SK-N-SH (cell line): Measurements from ENCODE around the gene FSHR. TPM values are rescaled to one million over a fixed set of nuclear protein-coding genes. Genes with fewer than 3 reads are reported as not detected.

Experiments
- CTCF ChIA-PET: fragments of 300-600, 350-600 bp; formaldehyde crosslinking; extraction: SDS; loops from one replicate; lab custom pipeline; 2021; lab: Yijun Ruan, JAX
- POLR2A ChIA-PET: fragments of 350-600 bp; sonication (Branson Sonifier 250); formaldehyde crosslinking; extraction: SDS; loops from one replicate; lab custom pipeline; 2020; ENCODE audit warnings: antibody characterized with exemption, inconsistent platforms; lab: Yijun Ruan, JAX
- DNase-seq: peaks from one replicate; pipeline ENCODE4 v3.0.0; 2012
- H2AFZ ChIP-seq: fragments of 200-600 bp; sonication (generic); 2 replicates; pipeline ENCODE4 v1.8.1; 2016; ENCODE audit warnings: antibody characterized with exemption, mild to moderate bottlenecking, low read depth
- H3F3A ChIP-seq: fragments of 200-600 bp; sonication (generic); replicated peaks from 2 replicates; pipeline ENCODE3; 2016; ENCODE audit warnings: antibody characterized with exemption, mild to moderate bottlenecking; ENCODE audit not compliant: insufficient read depth
- H3K27ac ChIP-seq, 2 experiments: fragments of 200-500 bp in 1 of 2; fragments of 200-600 bp in 1 of 2; sonication (Bioruptor generic) in 1 of 2; sonication (generic), shearing (Covaris generic) in 1 of 2; 2 replicates each; pipeline versions ENCODE4 v1.5.1 to v1.6.1; 2014 to 2016; ENCODE audit warnings: low read depth in 2 of 2, inconsistent platforms in 1 of 2, low read length in 1 of 2, mild to moderate bottlenecking in 1 of 2, mixed read lengths in 1 of 2
- H3K27me3 ChIP-seq: fragments of 200-600 bp; sonication (generic), shearing (Covaris generic); 2 replicates; pipeline ENCODE4 v1.6.1; 2016; ENCODE audit warnings: mixed run types; ENCODE audit not compliant: insufficient read depth
- H3K36me3 ChIP-seq, 2 experiments: fragments of 200-500 bp in 1 of 2; fragments of 200-600 bp in 1 of 2; sonication (Bioruptor generic) in 1 of 2; sonication (generic) in 1 of 2; replicated peaks in 1 of 2; 2 replicates each; pipeline versions ENCODE3 to v1.5.1; 2014 to 2016; ENCODE audit warnings: low read length in 1 of 2, mild to moderate bottlenecking in 1 of 2; ENCODE audit not compliant: insufficient read depth in 2 of 2, control insufficient read depth in 1 of 2
- H3K4me1 ChIP-seq, 2 experiments: fragments of 200-500 bp in 1 of 2; fragments of 200-600 bp in 1 of 2; sonication (Bioruptor generic) in 1 of 2; sonication (generic), shearing (Covaris generic) in 1 of 2; 2 replicates each; pipeline versions ENCODE4 v1.5.1 to v1.6.1; 2014 to 2016; ENCODE audit warnings: low read depth in 1 of 2, low read length in 1 of 2, mixed run types in 1 of 2; ENCODE audit not compliant: insufficient read depth in 2 of 2, control insufficient read depth in 1 of 2
- H3K4me2 ChIP-seq: fragments of 200-600 bp; sonication (generic), shearing (Covaris generic); 2 replicates; pipeline ENCODE4 v1.6.1; 2017; ENCODE audit warnings: mixed run types
- H3K4me3 ChIP-seq, 2 experiments: fragments of 200-500 bp in 1 of 2; fragments of 200-600 bp in 1 of 2; sonication (Bioruptor generic) in 1 of 2; sonication (generic), shearing (Covaris generic) in 1 of 2; 2 replicates each; pipeline versions ENCODE4 v1.5.1 to v1.8.1; 2014 to 2016; ENCODE audit warnings: low read depth in 2 of 2, inconsistent platforms in 1 of 2, low read length in 1 of 2, mild to moderate bottlenecking in 1 of 2, mixed read lengths in 1 of 2, moderate library complexity in 1 of 2
- H3K79me2 ChIP-seq: fragments of 200-600 bp; sonication (generic); 2 replicates; pipeline ENCODE4 v1.8.1; 2017; ENCODE audit warnings: mild to moderate bottlenecking; ENCODE audit not compliant: insufficient read depth
- H3K9ac ChIP-seq: fragments of 200-600 bp; sonication (generic); 2 replicates; pipeline ENCODE4 v1.6.1; 2017; ENCODE audit warnings: mixed run types
- H3K9me2 ChIP-seq: fragments of 200-600 bp; sonication (generic); 2 replicates; pipeline ENCODE4 v1.6.1; 2017; ENCODE audit warnings: mixed run types
- H3K9me3 ChIP-seq: fragments of 200-600 bp; sonication (generic); 2 replicates; pipeline ENCODE4 v1.6.1; 2017; ENCODE audit warnings: mixed run types, mild to moderate bottlenecking, moderate library complexity
- H4K20me1 ChIP-seq: fragments of 200-600 bp; sonication (generic); 2 replicates; pipeline ENCODE4 v1.6.1; 2017; ENCODE audit warnings: mild to moderate bottlenecking, mixed run types; ENCODE audit not compliant: insufficient read depth
- CHD2 ChIP-seq: fragments of 150-350 bp; IDR thresholded peaks from 2 replicates; pipeline ENCODE4 v1.6.1; 2018; ENCODE audit warnings: low read length; ENCODE audit not compliant: partially characterized antibody
- ELF1 ChIP-seq: IDR thresholded peaks from 2 replicates; pipeline ENCODE4 v1.4.0; 2012
- EP300 ChIP-seq, 2 experiments: IDR thresholded peaks; 2 replicates each; pipeline versions ENCODE4 v1.4.0 to v1.6.1; 2012; ENCODE audit warnings: borderline replicate concordance in 1 of 2, low read depth in 1 of 2, low read length in 1 of 2
- EZH2phosphoT487 ChIP-seq: fragments of 200-600 bp; sonication (generic); IDR thresholded peaks from 2 replicates; pipeline ENCODE4 v1.6.1; 2017; ENCODE audit warnings: low read depth, mixed run types, mild to moderate bottlenecking, antibody characterized with exemption, moderate library complexity, borderline replicate concordance
- FOSL2 ChIP-seq: IDR thresholded peaks from 2 replicates; pipeline ENCODE4 v1.4.0; 2012; ENCODE audit warnings: low read depth, mild to moderate bottlenecking, moderate library complexity, borderline replicate concordance
- GABPA ChIP-seq: IDR thresholded peaks from 2 replicates; pipeline ENCODE4 v1.4.0; 2012; ENCODE audit warnings: low read depth, mild to moderate bottlenecking
- GATA2 ChIP-seq: sonication (generic); formaldehyde crosslinking; IDR thresholded peaks from 2 replicates; pipeline ENCODE4 v1.5.0; 2020; ENCODE audit warnings: mild to moderate bottlenecking, missing genetic modification reagents
- JUND ChIP-seq: IDR thresholded peaks from 2 replicates; pipeline ENCODE4 v1.4.0; 2012
- MXI1 ChIP-seq: IDR thresholded peaks from 2 replicates; pipeline ENCODE4 v1.6.1; 2012; ENCODE audit warnings: mild to moderate bottlenecking, low read depth, low read length, improper control_type of control experiment
- NRF1 ChIP-seq: IDR thresholded peaks from 2 replicates; pipeline ENCODE4 v1.6.1; 2012; ENCODE audit warnings: low read depth, mild to moderate bottlenecking, low read length
- POLR2AphosphoS5 ChIP-seq: IDR thresholded peaks from 2 replicates; pipeline ENCODE4 v1.6.1; 2012; ENCODE audit warnings: low read depth, low read length
- SMC3 ChIP-seq: IDR thresholded peaks from 2 replicates; pipeline ENCODE4 v1.6.1; 2012; ENCODE audit warnings: low read depth, low read length, improper control_type of control experiment
- TEAD4 ChIP-seq: IDR thresholded peaks from 2 replicates; pipeline ENCODE4 v1.4.0; 2012; ENCODE audit warnings: mild to moderate bottlenecking, borderline replicate concordance; ENCODE audit not compliant: insufficient read depth
- USF2 ChIP-seq: fragments of 150-350 bp; IDR thresholded peaks from 2 replicates; pipeline ENCODE4 v1.6.1; 2017; ENCODE audit warnings: antibody characterized with exemption, low read length, low read depth, borderline replicate concordance
- WGBS: methylation state at CpG from one replicate; pipeline ENCODE4 v1.1.6; 2017; ENCODE audit warnings: low lambda C conversion rate; 5-methylcytosine and 5-hydroxymethylcytosine counted together
- polyA plus RNA-seq, 3 experiments: library from polyadenylated mRNA; depleted of rRNA; stranded (reverse); fragments of >200 nt; gene quantifications; 2 replicates each; pipeline ENCODE4 v1.2.3, GENCODE V29; 2012
- TF ChIP-seq, protein P1 (sequence below): fragments of 200-600 bp; sonication (generic); IDR thresholded peaks from 2 replicates; pipeline ENCODE4 v1.6.1; 2017; ENCODE audit warnings: antibody characterized with exemption, mild to moderate bottlenecking, moderate library complexity
- TF ChIP-seq, protein P2 (sequence below): IDR thresholded peaks from 2 replicates; pipeline ENCODE4 v1.4.0; 2012; ENCODE audit warnings: low read depth
- TF ChIP-seq, protein P3 (sequence below): IDR thresholded peaks from 2 replicates; pipeline ENCODE4; 2012

FSHR gene
- polyA plus RNA-seq, 1 of the 3 experiments (the other 2 are of a cell fraction), result not detected

- no peak overlapping the region for H3K4me2 ChIP-seq
- no peaks in the 10 kb centered on the region for H3K4me1 ChIP-seq
- ChIA-PET POLR2A (no interaction called here), CTCF (interaction anchor here (1.9 kb wide), 1 partner anchor 18 kb away, joined by 4 read pairs; no protein-coding TSS in a partner anchor)
- H3K4me3 ChIP-seq, result no peak overlapping the region
- H3K9me2 ChIP-seq, result no peaks in the 10 kb centered on the region
- no peaks in the 10 kb centered on the region for H3K79me2 ChIP-seq
- H3K27me3 ChIP-seq, result no peaks in the 10 kb centered on the region
- H3K9me3 ChIP-seq, result no peaks in the 10 kb centered on the region
- H3K36me3 ChIP-seq, result no peaks in the 10 kb centered on the region
- DNase-seq, result no peak
- H2AFZ ChIP-seq, result no peak overlapping the region
- TF ChIP-seq USF2, result no peak
- no peak for TF ChIP-seq NRF1
- no peak for TF ChIP-seq GATA2
- no peak for TF ChIP-seq CHD2
- TF ChIP-seq, protein P1, sequence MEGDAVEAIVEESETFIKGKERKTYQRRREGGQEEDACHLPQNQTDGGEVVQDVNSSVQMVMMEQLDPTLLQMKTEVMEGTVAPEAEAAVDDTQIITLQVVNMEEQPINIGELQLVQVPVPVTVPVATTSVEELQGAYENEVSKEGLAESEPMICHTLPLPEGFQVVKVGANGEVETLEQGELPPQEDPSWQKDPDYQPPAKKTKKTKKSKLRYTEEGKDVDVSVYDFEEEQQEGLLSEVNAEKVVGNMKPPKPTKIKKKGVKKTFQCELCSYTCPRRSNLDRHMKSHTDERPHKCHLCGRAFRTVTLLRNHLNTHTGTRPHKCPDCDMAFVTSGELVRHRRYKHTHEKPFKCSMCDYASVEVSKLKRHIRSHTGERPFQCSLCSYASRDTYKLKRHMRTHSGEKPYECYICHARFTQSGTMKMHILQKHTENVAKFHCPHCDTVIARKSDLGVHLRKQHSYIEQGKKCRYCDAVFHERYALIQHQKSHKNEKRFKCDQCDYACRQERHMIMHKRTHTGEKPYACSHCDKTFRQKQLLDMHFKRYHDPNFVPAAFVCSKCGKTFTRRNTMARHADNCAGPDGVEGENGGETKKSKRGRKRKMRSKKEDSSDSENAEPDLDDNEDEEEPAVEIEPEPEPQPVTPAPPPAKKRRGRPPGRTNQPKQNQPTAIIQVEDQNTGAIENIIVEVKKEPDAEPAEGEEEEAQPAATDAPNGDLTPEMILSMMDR, result no peak
- TF ChIP-seq, protein P2, sequence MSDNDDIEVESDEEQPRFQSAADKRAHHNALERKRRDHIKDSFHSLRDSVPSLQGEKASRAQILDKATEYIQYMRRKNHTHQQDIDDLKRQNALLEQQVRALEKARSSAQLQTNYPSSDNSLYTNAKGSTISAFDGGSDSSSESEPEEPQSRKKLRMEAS, result no peak
- TF ChIP-seq MXI1, result no peak
- no peak for TF ChIP-seq GABPA
- no peak for TF ChIP-seq TEAD4
- TF ChIP-seq ELF1, result no peak
- TF ChIP-seq, protein P3, sequence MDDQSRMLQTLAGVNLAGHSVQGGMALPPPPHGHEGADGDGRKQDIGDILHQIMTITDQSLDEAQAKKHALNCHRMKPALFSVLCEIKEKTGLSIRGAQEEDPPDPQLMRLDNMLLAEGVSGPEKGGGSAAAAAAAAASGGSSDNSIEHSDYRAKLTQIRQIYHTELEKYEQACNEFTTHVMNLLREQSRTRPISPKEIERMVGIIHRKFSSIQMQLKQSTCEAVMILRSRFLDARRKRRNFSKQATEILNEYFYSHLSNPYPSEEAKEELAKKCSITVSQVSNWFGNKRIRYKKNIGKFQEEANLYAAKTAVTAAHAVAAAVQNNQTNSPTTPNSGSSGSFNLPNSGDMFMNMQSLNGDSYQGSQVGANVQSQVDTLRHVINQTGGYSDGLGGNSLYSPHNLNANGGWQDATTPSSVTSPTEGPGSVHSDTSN, result no peak
- no peak for TF ChIP-seq JUND
- no peak for TF ChIP-seq EZH2phosphoT487
- no peak for TF ChIP-seq SMC3
- no peak for TF ChIP-seq POLR2AphosphoS5
- no peak for TF ChIP-seq FOSL2
- no peak for TF ChIP-seq EP300 (IDR thresholded peaks at IDR 0.05; ENCODE audit: borderline replicate concordance in 1 of 2, low read depth in 1 of 2, low read length in 1 of 2)
- 33% methylated on average over 4 of the region's 4 CpGs for WGBS
- H3F3A ChIP-seq, result no peaks in the 10 kb centered on the region
- no peak overlapping the region for H3K9ac ChIP-seq
- H4K20me1 ChIP-seq, result no peaks in the 10 kb centered on the region
- no peak overlapping the region for H3K27ac ChIP-seq
Observed at GRCh38 chr2:49026706-49027105, 127.6 kb downstream of the FSHR start.
